Measurements from ENCODE around the gene ABCA13. TPM values are rescaled to one million over a fixed set of nuclear protein-coding genes. Genes with fewer than 3 reads are reported as not detected.

ABCA13 gene
- total RNA-seq, 2 donors from 2014 or later, result not detected

- TF ChIP-seq, protein P1, sequence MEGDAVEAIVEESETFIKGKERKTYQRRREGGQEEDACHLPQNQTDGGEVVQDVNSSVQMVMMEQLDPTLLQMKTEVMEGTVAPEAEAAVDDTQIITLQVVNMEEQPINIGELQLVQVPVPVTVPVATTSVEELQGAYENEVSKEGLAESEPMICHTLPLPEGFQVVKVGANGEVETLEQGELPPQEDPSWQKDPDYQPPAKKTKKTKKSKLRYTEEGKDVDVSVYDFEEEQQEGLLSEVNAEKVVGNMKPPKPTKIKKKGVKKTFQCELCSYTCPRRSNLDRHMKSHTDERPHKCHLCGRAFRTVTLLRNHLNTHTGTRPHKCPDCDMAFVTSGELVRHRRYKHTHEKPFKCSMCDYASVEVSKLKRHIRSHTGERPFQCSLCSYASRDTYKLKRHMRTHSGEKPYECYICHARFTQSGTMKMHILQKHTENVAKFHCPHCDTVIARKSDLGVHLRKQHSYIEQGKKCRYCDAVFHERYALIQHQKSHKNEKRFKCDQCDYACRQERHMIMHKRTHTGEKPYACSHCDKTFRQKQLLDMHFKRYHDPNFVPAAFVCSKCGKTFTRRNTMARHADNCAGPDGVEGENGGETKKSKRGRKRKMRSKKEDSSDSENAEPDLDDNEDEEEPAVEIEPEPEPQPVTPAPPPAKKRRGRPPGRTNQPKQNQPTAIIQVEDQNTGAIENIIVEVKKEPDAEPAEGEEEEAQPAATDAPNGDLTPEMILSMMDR (IDR thresholded peaks at IDR 0.05), result no peak
- no peak for DNase-seq (ENCODE audit: low spot score)
- Histone ChIP-seq H3K4me1 (no peaks in the 10 kb centered on the region), H3K27ac (no peak overlapping the region), H3K36me3 (no peaks in the 10 kb centered on the region), H3K9me3 (no peaks in the 10 kb centered on the region), H3K27me3 (no peaks in the 10 kb centered on the region), H3K4me3 (no peak overlapping the region)
Observed at GRCh38 chr7:48350515-48350914, 179.3 kb downstream of the ABCA13 start.

DNA sequence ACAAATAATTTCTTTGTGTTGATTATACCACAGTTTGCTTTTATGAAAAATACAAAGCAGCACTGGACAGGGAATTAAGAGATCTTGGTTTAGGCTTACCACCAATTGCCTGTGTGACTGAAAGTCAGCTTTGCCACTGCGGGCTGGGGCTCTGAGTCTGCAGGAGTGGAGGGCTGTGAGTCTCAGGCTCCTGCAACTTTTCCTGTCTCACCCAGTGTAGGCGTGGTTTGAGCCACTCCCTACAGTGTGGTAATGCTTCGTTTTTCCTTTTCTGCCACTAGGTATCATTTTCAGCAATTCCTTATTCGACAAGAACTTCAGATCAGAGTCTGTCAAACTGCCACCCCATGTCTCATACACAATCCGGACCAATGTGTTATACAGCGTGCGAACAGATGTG is 180.6 kb downstream of the ABCA13 start:
- Histone ChIP-seq H3K4me1 (no peaks in the 10 kb centered on the region), H3K36me3 (no peaks in the 10 kb centered on the region), H3K4me3 (no peak overlapping the region), H3K9me3 (no peaks in the 10 kb centered on the region), H3K27ac (no peak overlapping the region), H3K27me3 (no peaks in the 10 kb centered on the region)
- DNase-seq (ENCODE audit: low spot score), result no peak
- TF ChIP-seq, protein P1 (IDR thresholded peaks at IDR 0.05), result no peak

DNA sequence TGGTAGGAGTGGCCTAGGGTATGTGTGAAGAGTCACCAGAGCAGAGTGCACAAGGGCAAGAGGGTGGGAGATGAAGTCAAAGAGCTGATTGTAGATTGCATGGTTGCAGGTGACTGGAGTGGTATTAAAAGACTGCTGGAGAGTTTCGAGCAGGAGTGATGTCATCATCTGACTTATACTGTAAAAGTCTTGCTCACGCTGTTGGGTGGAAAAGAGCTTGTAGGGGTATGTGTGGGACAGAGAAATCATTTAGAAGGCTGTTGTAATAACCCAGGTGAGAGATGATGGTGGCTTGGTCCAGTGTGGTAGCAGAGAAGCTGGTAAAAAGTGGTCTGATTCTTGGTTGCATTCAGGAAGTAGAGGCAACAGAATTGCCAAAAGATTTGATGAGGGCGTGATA is 184.1 kb downstream of the ABCA13 start:
- no peaks in the 10 kb centered on the region for H3K27me3 ChIP-seq

GRCh38 chr7:48360574-48360973 is 189.3 kb downstream of the ABCA13 start:
- DNase-seq (ENCODE audit: low spot score), result no peak
- Histone ChIP-seq H3K27ac (no peak overlapping the region), H3K9me3 (no peaks in the 10 kb centered on the region), H3K4me3 (no peak overlapping the region), H3K36me3 (no peaks in the 10 kb centered on the region), H3K4me1 (no peaks in the 10 kb centered on the region), H3K27me3 (no peaks in the 10 kb centered on the region)
- TF ChIP-seq, protein P1 (IDR thresholded peaks at IDR 0.05), result no peak

More for the DNA sequence above, 184.1 kb downstream of the ABCA13 start:
- TF ChIP-seq, protein P1 (IDR thresholded peaks at IDR 0.05), result no peak
- no peaks in the 10 kb centered on the region for H3K36me3 ChIP-seq
- H3K27ac ChIP-seq, result no peak overlapping the region
- no peaks in the 10 kb centered on the region for H3K4me1 ChIP-seq
- no peak overlapping the region for H3K4me3 ChIP-seq
- no peak for DNase-seq (ENCODE audit: low spot score)
- H3K9me3 ChIP-seq, result no peaks in the 10 kb centered on the region

DNA sequence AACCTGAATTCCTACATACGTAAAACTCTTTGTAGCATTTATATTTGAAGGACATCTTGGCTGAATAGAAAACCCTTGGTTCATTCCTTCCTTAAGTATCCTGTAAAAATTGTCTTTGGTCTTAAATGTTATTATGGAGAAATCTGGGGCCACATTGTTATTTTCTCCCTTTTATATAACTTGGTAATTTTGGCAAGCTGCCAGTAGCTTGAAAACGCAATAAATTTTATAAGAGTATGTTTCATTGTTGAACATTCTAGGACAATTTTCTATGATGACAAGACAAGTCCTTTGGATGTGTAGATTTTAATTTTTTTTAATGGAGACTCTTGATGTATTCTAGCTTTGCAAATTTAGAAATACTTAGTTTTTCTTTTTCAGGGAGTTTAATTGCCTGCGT is 191.9 kb downstream of the ABCA13 start:
- H3K9me3 ChIP-seq, result no peaks in the 10 kb centered on the region
- TF ChIP-seq, protein P1 (IDR thresholded peaks at IDR 0.05), result no peak
- H3K27me3 ChIP-seq, result no peaks in the 10 kb centered on the region
- DNase-seq (ENCODE audit: low spot score), result no peak
- H3K4me1 ChIP-seq, result no peaks in the 10 kb centered on the region
- H3K36me3 ChIP-seq, result no peaks in the 10 kb centered on the region
- H3K4me3 ChIP-seq, result no peak overlapping the region
- no peak overlapping the region for H3K27ac ChIP-seq

DNA sequence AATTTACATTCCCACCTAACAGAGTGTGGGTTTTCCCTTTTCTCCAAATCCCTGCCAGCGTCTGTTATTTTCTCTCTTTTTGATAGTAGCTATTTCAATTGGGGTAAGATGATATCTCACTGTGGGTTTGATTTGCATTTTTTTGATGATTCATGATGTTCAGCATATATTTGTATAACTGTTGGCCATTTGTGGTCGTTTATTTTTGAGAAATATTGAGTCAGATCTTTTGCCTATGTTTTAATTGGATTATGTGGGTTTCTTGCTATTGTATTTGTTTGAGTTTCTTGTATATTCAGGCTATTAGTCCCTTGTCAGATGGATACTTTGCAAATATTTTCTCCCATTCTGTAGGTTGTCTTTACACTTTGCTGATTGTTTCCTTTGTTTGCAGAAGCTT is 193.8 kb downstream of the ABCA13 start:
- DNase-seq (ENCODE audit: low spot score), result no peak
- TF ChIP-seq, protein P1 (IDR thresholded peaks at IDR 0.05), result no peak
- H3K4me1 ChIP-seq, result no peaks in the 10 kb centered on the region
- H3K4me3 ChIP-seq, result no peak overlapping the region
- H3K27me3 ChIP-seq, result no peaks in the 10 kb centered on the region
- no peaks in the 10 kb centered on the region for H3K36me3 ChIP-seq
- H3K27ac ChIP-seq, result no peak overlapping the region
- peaks cover 0 to 9% of the 10 kb centered on the region in 2 donors for H3K9me3 ChIP-seq

Measured in right atrium auricular region (tissue), 2 donors.